ENCODE results near the gene TDRD1.

DNA sequence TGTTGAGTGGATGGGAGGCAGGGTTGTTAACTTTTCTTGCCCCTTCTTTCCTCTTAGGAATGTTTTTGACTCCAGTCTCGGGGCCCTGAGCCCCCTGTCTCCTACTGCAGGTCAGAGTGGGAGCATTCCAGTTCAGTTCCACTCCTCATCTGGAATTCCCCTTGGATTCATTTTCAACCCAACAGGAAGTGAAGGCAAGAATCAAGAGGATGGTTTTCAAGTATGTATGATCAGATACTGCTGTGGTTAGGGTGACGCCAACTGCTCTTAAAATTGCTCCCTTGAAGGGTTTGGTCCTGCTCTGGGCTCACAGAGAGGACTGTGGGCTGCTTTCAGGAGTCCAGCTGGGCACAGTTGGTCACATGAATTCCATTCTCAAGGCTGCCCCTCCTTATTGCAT lies 81.9 kb downstream of the TDRD1 start:
- no peak for TF ChIP-seq POLR2A (IDR thresholded peaks at IDR 0.05; ENCODE audit: low read depth, low read length)
- TF ChIP-seq POLR2AphosphoS5 (IDR thresholded peaks at IDR 0.05; ENCODE audit: low read depth, low read length) = no peak
